ENCODE data around the gene FAM184A.
"Not testable (repeated sequence)": the region's sequence is repeated elsewhere in the genome, so short reads cannot be mapped to it uniquely, and the experiment has no call there.

The FAM184A gene

DNA sequence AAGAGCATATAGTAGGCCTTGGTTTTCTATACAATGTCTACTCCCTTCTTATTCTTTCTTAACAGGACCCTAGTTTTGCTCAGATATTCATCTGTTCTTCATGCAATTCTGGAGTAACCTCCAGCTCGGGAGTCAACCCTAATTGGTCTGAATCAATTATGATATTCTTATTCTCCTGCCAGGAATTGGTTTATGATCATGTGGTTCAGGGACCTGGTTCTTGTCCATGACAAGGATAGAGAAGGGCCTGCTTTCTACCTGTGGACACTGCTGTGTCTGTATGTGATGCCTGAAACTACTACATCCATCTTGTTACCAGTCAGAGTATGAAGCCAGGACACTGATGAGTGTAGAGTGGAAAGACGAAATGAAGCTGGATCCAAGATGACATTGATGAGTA is 24.4 kb upstream of the FAM184A start:
- H3K27ac ChIP-seq = no peak overlapping the region
- no peak for DNase-seq (ENCODE audit: low read depth, low spot score)

DNA sequence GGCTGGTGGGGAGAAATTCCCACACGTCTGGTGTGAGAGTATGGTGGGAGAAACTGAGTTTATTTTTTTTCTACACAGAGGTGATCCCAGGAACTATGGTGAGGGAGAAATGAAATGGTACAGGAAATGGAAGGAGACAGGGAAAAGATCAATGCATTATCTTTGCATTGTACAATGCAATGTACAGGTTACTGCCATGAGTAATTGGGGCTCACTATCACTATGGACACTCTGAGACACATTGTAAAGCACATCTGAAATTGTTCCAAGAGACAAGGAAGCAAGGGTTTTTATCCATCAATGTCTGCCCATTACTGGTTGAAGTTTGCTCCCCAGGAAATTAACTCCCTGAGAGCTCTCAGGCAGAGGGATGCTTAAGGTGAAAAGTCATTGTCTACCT is 21.7 kb upstream of the FAM184A start:
- no peak for DNase-seq (ENCODE audit: low read depth, low spot score)
- no peak overlapping the region for H3K27ac ChIP-seq

DNA sequence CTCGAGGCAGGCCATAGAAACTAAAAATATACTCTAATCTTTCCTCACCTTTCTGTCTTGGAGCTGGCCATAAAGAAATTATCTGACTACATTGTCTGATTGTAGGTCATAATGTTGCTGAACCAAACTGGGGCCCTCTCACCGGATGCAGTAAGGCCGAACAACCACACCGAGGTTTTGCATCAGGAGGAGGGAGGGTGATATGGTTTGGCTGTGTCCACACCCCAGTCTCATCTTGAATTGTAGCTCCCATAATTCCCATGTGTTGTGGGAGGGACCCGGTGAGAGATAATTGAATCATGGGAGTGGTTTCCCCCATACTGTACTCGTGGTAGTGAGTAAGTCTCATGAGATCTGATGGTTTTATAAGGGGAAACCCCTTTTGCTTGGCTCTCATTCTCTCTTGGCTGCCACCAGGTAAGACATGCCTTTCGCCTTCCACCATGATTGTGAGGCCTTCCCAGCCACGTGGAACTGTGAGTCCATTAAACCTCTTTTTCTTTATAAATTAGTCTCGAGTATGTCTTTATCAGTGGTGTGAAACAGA is 19.4 kb upstream of the FAM184A start:
- not testable (repeated sequence) for H3K27ac ChIP-seq; DNase-seq (ENCODE audit: low read depth, low spot score)

DNA sequence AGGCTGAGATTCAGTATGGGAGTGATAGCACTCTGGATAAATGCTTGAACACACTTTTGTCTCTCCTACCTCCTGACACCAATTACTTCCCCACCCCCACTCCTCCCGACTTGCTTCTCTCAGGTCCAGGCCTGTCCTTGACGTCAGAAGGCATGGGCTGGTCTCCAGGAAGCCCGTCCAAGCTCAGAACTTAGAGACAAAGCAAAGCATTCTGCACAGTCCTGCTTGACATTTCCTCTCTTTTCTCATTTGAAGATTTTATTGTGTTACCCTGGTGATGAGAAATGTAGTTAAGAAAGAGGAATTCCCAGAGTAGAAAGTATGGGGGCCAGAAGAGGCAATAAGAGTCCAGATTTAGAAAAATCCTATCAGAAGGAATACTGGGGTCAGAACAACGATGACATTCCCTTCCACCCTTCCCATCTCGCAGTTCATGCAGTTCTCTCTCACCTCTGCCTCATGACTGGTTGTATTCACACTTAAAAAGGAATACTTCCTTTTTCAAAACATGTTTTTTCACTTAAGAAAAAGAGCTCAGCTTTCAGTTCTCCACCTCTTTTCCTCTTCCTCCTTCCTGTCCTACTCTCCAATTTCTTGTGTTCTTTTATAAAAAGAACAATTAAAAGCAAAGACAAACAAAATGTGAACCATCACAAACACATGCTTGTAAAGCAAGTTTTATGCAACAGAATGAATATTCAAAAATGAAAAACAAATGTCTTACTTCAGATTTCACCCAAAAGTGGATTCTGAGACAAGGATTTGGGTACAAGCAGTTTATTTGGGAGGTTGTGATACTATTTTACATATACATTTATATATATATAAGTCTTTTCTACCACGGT is 18.5 kb upstream of the FAM184A start:
- peak overlapping the region; percentile 38 for H3K27ac ChIP-seq
- peak; percentile 36 for DNase-seq (ENCODE audit: low read depth, low spot score)

DNA sequence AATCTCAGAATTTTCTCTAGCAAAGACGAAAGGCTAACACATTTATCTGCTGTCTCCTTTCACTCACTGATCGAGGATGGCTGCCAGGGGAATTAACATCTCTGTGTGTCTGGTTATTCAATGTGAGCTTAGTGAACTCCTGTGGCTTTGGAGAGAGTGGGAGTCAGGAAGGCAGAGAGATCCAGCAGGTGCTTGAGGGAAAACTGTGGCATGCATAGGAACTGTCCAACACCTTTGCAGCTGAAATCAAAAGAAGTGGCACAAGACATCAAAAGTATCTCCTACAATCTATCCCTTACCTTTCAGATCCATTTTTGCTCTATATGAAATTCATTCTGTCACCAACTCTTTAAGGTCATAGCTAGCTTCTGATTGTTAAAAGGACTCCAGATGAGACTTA is 11.8 kb upstream of the FAM184A start:
- no peak overlapping the region for H3K27ac ChIP-seq
- DNase-seq (ENCODE audit: low read depth, low spot score) = no peak

DNA sequence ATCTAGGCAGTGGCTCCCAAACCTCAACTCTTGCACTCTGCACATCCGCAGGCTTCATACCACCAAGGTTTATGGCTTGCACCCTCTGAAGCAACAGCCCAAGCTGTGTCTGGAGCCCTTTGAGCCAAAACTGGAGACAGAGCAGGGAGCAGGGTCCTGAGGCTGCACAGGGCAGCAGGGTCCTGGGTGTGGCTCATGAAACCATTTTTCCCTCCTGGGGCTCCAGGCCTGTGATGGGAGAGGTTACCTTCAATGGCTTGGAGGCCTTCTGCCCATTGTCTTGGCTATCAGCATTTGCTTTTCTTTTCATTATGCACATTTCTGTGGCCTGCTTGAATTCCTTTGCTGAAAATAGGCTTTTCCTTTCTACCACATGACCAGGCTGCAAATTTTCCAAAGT is 6.3 kb upstream of the FAM184A start:
- DNase-seq (ENCODE audit: low read depth, low spot score) = no peak
- H3K27ac ChIP-seq = no peak overlapping the region

DNA sequence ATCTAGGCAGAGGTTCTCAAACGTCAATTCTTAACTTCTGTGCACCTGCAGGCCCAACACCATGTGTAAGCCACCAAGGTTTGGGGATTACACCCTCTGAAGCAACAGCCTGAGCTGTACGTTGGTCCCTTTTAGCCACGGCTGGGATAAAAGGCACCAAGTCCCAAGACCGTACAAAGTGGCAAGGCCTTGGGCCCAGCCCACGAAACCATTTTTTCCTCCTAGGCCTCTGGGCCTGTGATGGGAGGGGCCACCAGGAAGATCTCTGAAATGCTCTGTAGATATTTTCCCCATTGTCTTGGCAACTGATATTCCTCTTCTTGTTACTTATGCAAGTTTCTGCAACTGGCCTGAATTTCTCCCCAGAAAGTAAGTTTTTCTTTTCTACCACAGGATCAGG is 4.5 kb upstream of the FAM184A start:
- no peak overlapping the region for H3K27ac ChIP-seq
- DNase-seq (ENCODE audit: low read depth, low spot score) = no peak

DNA sequence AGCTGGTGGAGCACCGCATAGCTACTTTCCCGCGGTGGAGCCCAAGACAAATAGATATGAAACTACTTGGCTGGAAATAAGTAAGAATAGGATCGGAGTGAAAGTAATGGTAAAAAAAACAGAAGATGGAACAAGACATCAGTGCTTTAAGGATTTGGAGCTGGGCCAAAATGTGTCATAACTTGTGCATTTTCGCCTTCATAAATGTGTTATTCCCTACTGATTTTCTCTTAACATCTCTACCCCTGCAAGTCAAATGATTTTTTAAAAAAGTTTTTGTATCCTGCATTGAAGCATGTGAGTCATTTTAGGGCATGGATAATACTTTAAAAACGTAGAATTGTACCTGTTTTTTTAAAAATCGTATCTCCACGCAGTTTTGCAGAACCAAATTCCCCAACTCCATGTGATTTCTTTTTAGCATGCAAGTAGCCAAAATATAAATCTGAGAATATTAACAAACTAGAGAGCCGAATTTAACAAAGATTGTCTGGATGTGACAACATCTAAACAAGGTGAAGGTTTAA is 882 bp upstream of the FAM184A start:
- H3K27ac ChIP-seq = no peak overlapping the region
- no peak for DNase-seq (ENCODE audit: low read depth, low spot score)

DNA sequence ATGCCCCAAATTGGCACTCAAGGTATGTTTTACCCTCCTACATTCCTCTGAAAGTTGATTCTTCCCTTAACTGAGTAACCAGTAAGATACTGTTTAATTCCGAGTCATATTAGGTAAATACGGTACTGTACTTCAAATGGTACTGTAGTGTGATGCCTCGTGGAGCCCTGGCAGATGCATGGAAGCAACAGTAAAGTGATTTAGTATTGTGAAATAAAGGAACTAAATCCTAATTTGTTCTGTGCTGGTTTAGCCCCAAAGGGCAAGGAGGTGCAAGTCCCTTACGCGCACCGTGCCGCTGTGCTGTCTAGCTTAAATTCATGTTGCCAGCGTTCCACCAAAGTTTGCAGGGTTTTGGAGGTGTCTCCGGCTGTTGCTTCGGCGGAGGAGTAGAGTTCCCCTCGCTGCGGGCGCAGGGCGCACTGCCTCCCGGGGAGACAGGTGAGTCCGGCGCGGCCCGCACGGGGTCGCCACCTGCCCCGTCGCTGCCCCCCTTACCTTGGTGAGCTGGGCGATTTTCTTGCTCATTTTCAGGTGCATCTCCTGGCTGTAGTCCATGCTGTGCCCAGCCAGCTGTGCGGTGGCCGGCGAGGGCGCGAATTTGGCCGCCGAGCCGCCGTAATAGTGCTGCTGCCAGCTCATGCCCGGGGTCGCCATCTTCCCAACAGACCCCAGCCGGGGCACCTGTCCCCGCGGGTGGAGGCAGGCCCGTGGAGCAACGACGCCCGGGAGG is 655 bp downstream of the FAM184A start:
- no peak overlapping the region for H3K27ac ChIP-seq
- DNase-seq (ENCODE audit: low read depth, low spot score) = no peak

DNA sequence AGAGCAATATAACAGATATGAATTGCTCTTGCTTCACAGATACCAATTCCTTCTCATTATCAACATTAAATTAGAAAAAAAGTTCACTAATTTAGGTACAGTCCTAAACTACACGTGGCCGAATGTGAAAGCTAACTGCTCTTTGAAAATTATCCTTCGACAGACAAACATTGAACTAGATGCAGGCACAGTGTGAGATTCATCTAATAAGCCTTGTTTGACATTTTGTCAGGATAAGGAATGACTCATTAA is 1.1 kb downstream of the FAM184A start:
- no peak for DNase-seq (ENCODE audit: low read depth, low spot score)
- no peak overlapping the region for H3K27ac ChIP-seq

DNA sequence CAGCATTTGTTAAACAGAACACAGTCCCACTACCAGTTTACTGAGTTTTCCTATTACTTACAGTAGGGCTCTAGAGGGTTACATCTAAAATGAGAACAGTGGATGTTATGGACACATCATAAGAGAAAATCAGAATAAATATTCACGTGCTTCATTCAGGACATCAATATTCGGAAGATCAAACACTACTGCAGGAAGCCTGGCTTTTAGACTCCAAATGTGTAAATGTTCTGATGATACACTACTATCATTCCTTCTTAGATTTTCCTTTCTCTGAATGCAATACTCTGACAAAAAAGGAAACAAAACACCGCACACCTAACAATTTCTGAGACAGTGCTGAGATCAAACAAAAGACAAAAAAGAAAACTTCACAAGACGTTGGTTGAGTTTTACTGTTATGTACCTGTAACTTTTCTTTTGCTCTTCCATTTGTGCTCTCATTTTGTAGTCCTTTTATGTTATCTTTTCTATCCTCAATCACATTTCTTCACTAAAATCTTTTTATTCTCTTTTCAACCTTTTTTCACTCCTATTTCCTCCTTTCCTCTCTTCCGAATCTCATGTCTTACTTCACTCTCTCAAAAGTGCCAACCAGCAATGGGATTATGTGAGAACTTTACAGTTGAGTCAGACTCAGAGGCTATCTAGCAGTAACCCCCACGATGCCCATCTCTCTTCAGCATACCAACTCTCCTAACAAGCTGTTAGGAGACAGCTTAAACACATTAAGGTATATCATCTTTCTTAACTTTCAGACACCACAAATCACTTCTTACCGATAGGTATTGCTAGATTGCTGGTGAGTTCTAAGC is 1.7 kb downstream of the FAM184A start:
- no peak overlapping the region for H3K27ac ChIP-seq

DNA sequence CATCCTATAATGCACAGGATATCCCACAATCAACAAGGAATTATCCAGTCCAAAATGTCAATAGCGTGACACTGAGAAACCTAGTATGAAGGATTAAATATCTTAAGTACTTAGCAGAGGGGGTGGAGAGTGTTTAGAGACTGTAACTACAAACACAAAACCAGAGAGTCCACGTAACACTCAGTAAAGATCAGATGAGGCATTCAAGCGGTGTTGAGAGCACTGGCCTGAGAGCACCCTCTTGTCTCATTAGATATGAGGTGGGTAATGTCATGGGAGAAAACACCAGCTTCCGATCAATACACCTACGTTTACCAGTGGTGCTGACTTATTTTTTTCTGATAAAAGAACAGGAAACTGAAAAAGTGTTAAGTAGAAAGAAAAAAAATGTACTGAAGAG is 2.3 kb downstream of the FAM184A start:
- H3K27ac ChIP-seq = no peak overlapping the region
- no peak for DNase-seq (ENCODE audit: low read depth, low spot score)

More for the DNA sequence above, 1.7 kb downstream of the FAM184A start:
- DNase-seq (ENCODE audit: low read depth, low spot score) = no peak

DNA sequence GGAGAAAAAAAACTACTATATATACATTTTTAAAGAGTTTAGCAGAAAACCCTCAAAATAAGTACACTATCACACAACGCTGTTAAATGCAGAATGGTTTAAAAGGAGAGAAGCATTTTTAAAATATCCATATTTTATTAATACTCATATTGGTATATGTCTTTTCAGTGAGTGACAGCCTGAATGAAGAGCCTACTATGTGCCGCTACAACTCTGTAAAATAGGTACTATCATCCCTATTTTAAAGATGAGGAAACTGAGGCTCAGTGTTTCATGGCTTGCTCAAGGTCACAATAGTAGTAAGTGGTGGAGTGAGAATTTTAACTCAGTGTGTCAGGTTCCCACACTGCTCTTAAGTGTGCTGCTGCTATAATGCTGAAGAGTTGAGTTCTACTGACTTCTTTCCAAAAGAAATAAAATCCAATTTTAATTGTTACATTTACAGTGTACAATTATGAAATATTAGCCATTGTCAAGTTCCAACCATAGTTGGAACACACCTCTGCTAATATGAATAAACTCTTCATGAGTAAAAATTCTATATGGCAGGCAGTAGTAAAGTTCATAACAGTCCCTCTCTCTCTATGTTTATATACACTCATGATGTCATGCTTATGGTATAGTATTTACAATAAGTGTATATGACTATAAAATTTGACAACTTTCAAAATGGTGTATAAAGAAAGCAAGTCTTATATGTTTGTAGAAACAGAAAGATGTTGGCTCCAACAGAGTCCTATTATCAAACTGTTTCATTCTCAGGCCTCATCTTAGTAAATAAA is 3.1 kb downstream of the FAM184A start:
- no peak overlapping the region for H3K27ac ChIP-seq
- no peak for DNase-seq (ENCODE audit: low read depth, low spot score)

DNA sequence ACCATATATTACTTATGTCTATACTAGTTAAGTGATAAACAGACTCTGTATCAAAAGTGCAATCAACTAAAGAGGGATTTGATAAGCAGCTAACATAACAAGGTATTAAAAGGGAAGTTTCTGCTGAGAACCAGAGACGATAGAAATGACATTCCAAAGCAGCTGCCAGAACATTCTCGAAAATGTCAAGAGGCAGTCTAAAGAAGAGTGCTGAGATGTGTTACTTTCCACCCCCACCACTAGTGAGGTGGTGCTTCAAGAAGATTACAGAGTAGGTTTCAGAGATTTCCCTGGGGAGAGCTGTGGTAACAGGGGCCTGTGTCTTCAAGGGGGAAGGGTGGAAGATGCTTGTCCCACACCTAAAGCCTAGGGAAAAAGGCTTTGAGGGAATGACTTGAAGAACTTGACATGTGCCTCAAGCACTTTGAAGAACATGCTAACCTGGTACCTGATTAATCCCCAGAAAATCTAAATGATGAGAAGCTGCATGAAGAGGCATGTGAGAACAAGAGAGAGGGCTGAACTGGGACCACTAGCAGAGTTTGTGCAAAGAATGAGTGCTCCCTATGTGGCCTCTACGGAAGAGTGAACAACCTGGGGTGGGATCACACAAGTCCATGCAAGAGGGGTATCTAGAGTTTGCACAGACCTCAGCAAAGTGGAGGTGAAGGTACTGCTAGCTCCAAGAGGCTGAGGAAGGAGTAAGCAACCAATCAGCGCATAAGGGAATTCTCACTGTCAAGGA is 5.0 kb downstream of the FAM184A start:
- DNase-seq (ENCODE audit: low read depth, low spot score) = no peak
- H3K27ac ChIP-seq = no peak overlapping the region

DNA sequence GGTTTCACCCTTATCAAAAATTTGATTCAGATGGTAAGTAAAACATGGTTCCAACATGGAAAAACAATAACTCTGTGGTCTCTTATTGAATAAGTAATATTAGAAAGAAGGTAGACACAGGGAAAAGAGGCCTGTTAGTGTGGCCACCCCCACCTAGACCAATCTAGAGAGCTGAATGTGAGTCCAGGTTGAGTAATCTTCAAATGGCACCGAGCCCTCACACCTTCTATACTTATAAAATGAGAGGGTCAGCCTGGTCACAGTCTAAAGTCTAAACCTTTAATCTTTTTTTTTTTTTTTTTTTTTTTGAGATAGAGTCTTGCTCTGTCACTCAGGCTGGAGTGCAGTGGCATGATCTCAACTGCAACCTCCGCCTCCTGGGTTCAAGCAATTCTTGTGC is 6.9 kb downstream of the FAM184A start:
- H3K27ac ChIP-seq = no peak overlapping the region
- DNase-seq (ENCODE audit: low read depth, low spot score) = no peak

DNA sequence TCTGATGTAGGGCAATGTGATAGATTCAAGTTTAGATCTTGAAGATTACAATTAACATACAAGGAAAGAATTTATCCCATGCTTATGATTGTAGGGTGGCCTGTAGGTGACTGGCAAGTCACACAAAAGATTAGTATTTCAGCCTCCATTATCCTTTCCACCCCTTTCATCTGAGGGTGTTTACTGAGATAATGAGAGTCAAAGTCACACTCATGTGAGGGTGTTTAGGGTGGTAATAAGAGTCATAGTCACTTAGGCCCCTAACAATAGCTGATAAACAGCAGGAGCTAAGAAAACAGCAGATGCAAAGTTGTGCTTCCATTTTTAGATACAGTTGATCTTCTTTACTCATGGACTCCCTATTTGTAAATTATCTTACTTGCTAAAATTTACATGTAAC is 11.4 kb downstream of the FAM184A start:
- no peak for DNase-seq (ENCODE audit: low read depth, low spot score)

DNA sequence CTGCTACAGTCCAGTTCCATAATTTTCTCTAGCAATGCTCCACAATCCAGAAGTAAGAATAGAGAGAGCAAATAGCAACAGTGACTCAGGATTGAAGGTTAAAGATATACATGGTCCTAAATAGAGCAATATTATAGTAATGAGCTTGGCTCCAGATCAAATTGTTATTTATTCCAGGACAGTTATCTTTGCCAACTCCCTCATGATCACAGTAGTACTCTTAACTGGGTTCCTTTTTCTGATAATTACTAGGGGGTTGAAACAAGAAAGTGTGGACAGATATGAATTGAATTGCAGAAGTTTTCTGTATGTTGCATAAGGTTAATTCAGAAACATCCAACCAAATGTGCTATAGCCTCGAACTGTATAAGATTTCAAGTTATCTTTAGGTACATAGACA is 11.9 kb downstream of the FAM184A start:
- no peak for DNase-seq (ENCODE audit: low read depth, low spot score)
- no peak overlapping the region for H3K27ac ChIP-seq

More for the DNA sequence above, 11.4 kb downstream of the FAM184A start:
- H3K27ac ChIP-seq = no peak overlapping the region

DNA sequence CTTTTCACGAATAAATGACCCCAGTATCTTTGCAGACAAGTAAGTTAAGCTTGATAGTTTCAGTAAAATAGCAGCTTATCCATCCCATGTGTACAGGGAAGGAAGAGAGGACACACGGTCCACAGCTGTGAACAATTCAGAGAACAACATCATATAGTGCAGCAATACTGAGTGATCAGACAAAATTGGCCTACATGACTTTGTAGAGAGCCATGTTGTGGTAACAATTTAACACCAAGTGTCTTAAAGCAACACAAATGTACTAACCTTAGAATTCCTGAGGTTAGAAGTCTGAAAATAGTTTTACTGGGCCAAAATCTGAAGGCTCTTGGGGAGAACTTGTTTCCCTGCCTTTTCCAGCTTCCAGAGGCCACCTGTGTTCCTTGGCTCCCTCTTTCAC is 12.5 kb downstream of the FAM184A start:
- no peak overlapping the region for H3K27ac ChIP-seq
- DNase-seq (ENCODE audit: low read depth, low spot score) = no peak

DNA sequence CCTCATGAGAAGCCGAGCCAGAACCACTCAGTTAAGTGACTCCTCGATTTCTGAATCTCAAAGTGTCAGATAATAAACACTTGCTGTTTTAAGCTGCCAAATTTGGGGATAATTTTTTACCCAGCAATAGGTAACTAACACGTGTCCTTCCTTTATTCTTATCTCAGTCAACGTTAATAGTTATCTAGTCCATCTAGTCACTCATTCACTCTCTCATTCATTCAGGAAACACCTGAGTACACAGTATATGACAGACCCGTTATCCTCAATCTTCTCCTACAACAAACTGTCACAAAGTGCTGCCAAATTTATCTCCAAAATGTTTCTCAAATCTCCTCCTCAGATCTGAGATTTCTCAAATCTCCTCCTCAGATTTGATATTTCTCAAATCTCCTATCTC is 13.1 kb downstream of the FAM184A start:
- H3K27ac ChIP-seq = no peak overlapping the region
- DNase-seq (ENCODE audit: low read depth, low spot score) = no peak
